Small intestine (tissue), 7 donors: ENCODE results near the gene SDK2. TPM values are rescaled to one million over a fixed set of nuclear protein-coding genes. Genes with fewer than 3 reads are reported as not detected.

Source experiments
- DNase-seq, 2 donors: peaks; one replicate each; pipeline versions ENCODE4 v3.0.0 to v3.0.0-alpha.2; 2013
- FAIRE-seq: peaks from 2 replicates; lab custom pipeline; 2012; peaks lifted over from hg19 to GRCh38; lab: Jason Lieb, UNC
- H3K27ac ChIP-seq, 3 donors: one replicate each; pipeline ENCODE4 v1.5.1; 2013; ENCODE audit warnings: low read length in 2 of 3, mild to moderate bottlenecking in 2 of 3, control low read depth in 1 of 3, inconsistent platforms in 1 of 3, low read depth in 1 of 3, moderate library complexity in 1 of 3
- H3K27me3 ChIP-seq, 3 donors: one replicate each; pipeline ENCODE4 v1.6.1; 2013; ENCODE audit warnings: low read length in 3 of 3, inconsistent platforms in 1 of 3; ENCODE audit not compliant: control insufficient read depth in 3 of 3, insufficient read depth in 3 of 3
- H3K36me3 ChIP-seq, 3 donors: one replicate each; pipeline ENCODE4 v1.6.1; 2013; ENCODE audit warnings: low read length in 3 of 3, inconsistent platforms in 1 of 3, low read depth in 1 of 3, mild to moderate bottlenecking in 1 of 3, moderate library complexity in 1 of 3; ENCODE audit not compliant: control insufficient read depth in 3 of 3, insufficient read depth in 2 of 3
- H3K4me1 ChIP-seq, 3 donors: one replicate each; pipeline ENCODE4 v1.6.1; 2013; ENCODE audit warnings: low read length in 2 of 3, inconsistent platforms in 1 of 3, low read depth in 1 of 3, mild to moderate bottlenecking in 1 of 3, moderate library complexity in 1 of 3; ENCODE audit not compliant: control insufficient read depth in 3 of 3, insufficient read depth in 2 of 3
- H3K4me3 ChIP-seq, 3 donors: one replicate each; pipeline ENCODE4 v1.5.1; 2013; ENCODE audit warnings: low read length in 3 of 3, control low read depth in 1 of 3, inconsistent platforms in 1 of 3, low read depth in 1 of 3, mild to moderate bottlenecking in 1 of 3, moderate library complexity in 1 of 3
- H3K9me3 ChIP-seq, 2 donors: one replicate each; pipeline ENCODE4 v1.6.1; 2013; ENCODE audit warnings: low read depth in 1 of 2, low read length in 1 of 2; ENCODE audit not compliant: control insufficient read depth in 2 of 2, insufficient read depth in 1 of 2
- WGBS, 3 donors: extraction: QIAGEN DNeasy Blood & Tissue Kit; methylation state at CpG; one replicate each; pipeline ENCODE4 v1.1.7; 2013; 5-methylcytosine and 5-hydroxymethylcytosine counted together
- polyA plus RNA-seq, 4 donors: library from polyadenylated mRNA; stranded (reverse) in 3 of 4; unstranded in 1 of 4; fragments of 200-250 nt in 3 of 4; fragments of 120-200 nt in 1 of 4; gene quantifications; one replicate each; pipeline versions ENCODE4 v1.2.1 to v1.2.3, GENCODE V29; 2013
- donor health status: healthy with polysubstance abuse.
- donor health status: control.
- donor health status: control.
- donor health status: Bipolar disorder and iron deficiency.
- donor health status: healthy.

The SDK2 gene
- polyA plus RNA-seq, 4 donors: under 0.01 to 1.1 (median 0.10) TPM

GRCh38 chr17:73519011-73519410 is 125.2 kb downstream of the SDK2 start:
- no peak overlapping the region for H3K27ac ChIP-seq
- no peak overlapping the region for H3K4me3 ChIP-seq
- H3K36me3 ChIP-seq: no peaks in the 10 kb centered on the region
- 82 to 95% (median 93%) methylated on average over 6 of the region's 6 CpGs for WGBS, 3 donors
- no peaks in the 10 kb centered on the region for H3K4me1 ChIP-seq
- no peak for FAIRE-seq
- H3K27me3 ChIP-seq: no peaks in the 10 kb centered on the region
- DNase-seq: no peak
- H3K9me3 ChIP-seq: no peaks in the 10 kb centered on the region

GRCh38 chr17:73516431-73516830 is 127.8 kb downstream of the SDK2 start:
- DNase-seq (no peak), FAIRE-seq (no peak)
- Histone ChIP-seq H3K4me1 (no peaks in the 10 kb centered on the region), H3K27me3 (no peaks in the 10 kb centered on the region), H3K4me3 (no peak overlapping the region), H3K36me3 (no peaks in the 10 kb centered on the region), H3K27ac (no peak overlapping the region), H3K9me3 (no peaks in the 10 kb centered on the region)
- WGBS, 3 donors: 77 to 88% (median 87%) methylated on average over 11 of the region's 11 CpGs

GRCh38 chr17:73514146-73514863 is 129.9 kb downstream of the SDK2 start:
- FAIRE-seq (no peak), DNase-seq (no peak)
- H3K27ac ChIP-seq: no peak overlapping the region
- no peaks in the 10 kb centered on the region for H3K36me3 ChIP-seq
- WGBS, 3 donors: 78 to 87% (median 83%) methylated on average over 13 of the region's 13 CpGs
- no peaks in the 10 kb centered on the region for H3K9me3 ChIP-seq
- no peak overlapping the region for H3K4me3 ChIP-seq
- no peaks in the 10 kb centered on the region for H3K27me3 ChIP-seq
- H3K4me1 ChIP-seq: no peaks in the 10 kb centered on the region

- Histone ChIP-seq H3K4me1 (no peaks in the 10 kb centered on the region), H3K9me3 (no peaks in the 10 kb centered on the region), H3K36me3 (no peaks in the 10 kb centered on the region), H3K4me3 (no peak overlapping the region), H3K27ac (no peak overlapping the region), H3K27me3 (no peaks in the 10 kb centered on the region)
- FAIRE-seq (no peak), DNase-seq (no peak)
- WGBS, 3 donors: 80 to 82% (median 81%) methylated on average over 10 of the region's 10 CpGs
Measured at GRCh38 chr17:73513426-73513825, 130.8 kb downstream of the SDK2 start.

- H3K4me3 ChIP-seq: no peak overlapping the region
- no peaks in the 10 kb centered on the region for H3K4me1 ChIP-seq
- FAIRE-seq (no peak), DNase-seq (no peak)
- H3K9me3 ChIP-seq: no peaks in the 10 kb centered on the region
- 61 to 74% (median 63%) methylated on average over 5 of the region's 5 CpGs for WGBS, 3 donors
- peaks cover 0 to 2% (median 0%) of the 10 kb centered on the region in 3 donors for H3K27me3 ChIP-seq
- no peaks in the 10 kb centered on the region for H3K36me3 ChIP-seq
- H3K27ac ChIP-seq: no peak overlapping the region
Measured at GRCh38 chr17:73511719-73512115, 132.5 kb downstream of the SDK2 start.

GRCh38 chr17:73510981-73511718 is 133.1 kb downstream of the SDK2 start:
- 78 to 79% (median 79%) methylated on average over 22 of the region's 22 CpGs for WGBS, 3 donors
- H3K4me3 ChIP-seq: no peak overlapping the region
- FAIRE-seq (no peak), DNase-seq (no peak)
- H3K4me1 ChIP-seq: no peaks in the 10 kb centered on the region
- no peak overlapping the region for H3K27ac ChIP-seq
- no peaks in the 10 kb centered on the region for H3K36me3 ChIP-seq
- H3K27me3 ChIP-seq: peaks cover 0 to 2% (median 0%) of the 10 kb centered on the region in 3 donors
- no peaks in the 10 kb centered on the region for H3K9me3 ChIP-seq

GRCh38 chr17:73508931-73509605 is 135.2 kb downstream of the SDK2 start:
- H3K9me3 ChIP-seq: no peaks in the 10 kb centered on the region

GRCh38 chr17:73508057-73508930 is 136.0 kb downstream of the SDK2 start:
- Histone ChIP-seq H3K9me3 (no peaks in the 10 kb centered on the region), H3K27ac (no peak overlapping the region), H3K36me3 (no peaks in the 10 kb centered on the region), H3K27me3 (peaks cover 0 to 2% (median 0%) of the 10 kb centered on the region in 3 donors), H3K4me1 (no peaks in the 10 kb centered on the region), H3K4me3 (no peak overlapping the region)
- 54 to 69% (median 62%) methylated on average over 19 of the region's 19 CpGs for WGBS, 3 donors
- FAIRE-seq (no peak), DNase-seq (no peak)

More at GRCh38 chr17:73508931-73509605, 135.2 kb downstream of the SDK2 start:
- no peak overlapping the region for H3K27ac ChIP-seq
- no peak overlapping the region for H3K4me3 ChIP-seq
- H3K36me3 ChIP-seq: no peaks in the 10 kb centered on the region
- no peak for FAIRE-seq
- DNase-seq: no peak
- WGBS, 3 donors: 77 to 83% (median 79%) methylated on average over 17 of the region's 17 CpGs
- no peaks in the 10 kb centered on the region for H3K4me1 ChIP-seq
- H3K27me3 ChIP-seq: peaks cover 0 to 2% (median 0%) of the 10 kb centered on the region in 3 donors
